ENCODE results near the gene ZNF280A.
"Not testable (repeated sequence)": the region's sequence is repeated elsewhere in the genome, so short reads cannot be mapped to it uniquely, and the experiment has no call there.

Gene ZNF280A

DNA sequence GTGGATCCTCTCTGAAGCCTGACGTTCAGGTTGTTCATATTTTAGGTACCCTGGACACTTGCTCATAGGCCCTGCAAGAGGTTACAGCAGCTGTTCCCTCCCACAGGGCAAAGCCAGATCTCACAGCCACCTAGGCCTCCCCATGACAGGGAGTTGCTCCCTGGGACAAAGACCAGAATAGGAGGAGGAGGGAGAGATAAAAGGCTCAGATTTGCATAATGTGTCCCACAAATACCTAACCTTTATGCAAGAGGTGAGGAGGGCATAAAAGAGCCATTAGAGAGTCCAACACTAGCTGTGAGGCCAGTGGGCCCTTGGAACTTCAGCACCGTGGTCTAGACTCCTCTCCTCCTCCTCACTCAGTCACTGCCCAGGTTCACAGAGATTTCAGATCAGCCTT is 45.3 kb downstream of the ZNF280A start:
- Histone ChIP-seq H3K27ac (no peak overlapping the region), H3K4me1 (peaks cover 10% of the 10 kb centered on the region), H3K36me3 (no peaks in the 10 kb centered on the region), H3K4me2 (no peak overlapping the region), H3K9me3 (peaks cover 11% of the 10 kb centered on the region), H3K9ac (no peak overlapping the region), H3K4me3 (no peak overlapping the region), H3K27me3 (no peaks in the 10 kb centered on the region), H4K20me1 (no peaks in the 10 kb centered on the region)
- TF ChIP-seq Cebpa-rat (IDR thresholded peaks at IDR 0.05): no peak

- H3K4me3 ChIP-seq, H3K36me3 ChIP-seq, H3K9ac ChIP-seq, H3K4me1 ChIP-seq, H3K4me2 ChIP-seq, H4K20me1 ChIP-seq, H3K27ac ChIP-seq, H3K27me3 ChIP-seq: not testable (repeated sequence)
- peaks cover 42% of the 10 kb centered on the region for H3K9me3 ChIP-seq
These were observed 49.0 kb downstream of the ZNF280A start for GRCh38 chr22:22471104-22471503.

DNA sequence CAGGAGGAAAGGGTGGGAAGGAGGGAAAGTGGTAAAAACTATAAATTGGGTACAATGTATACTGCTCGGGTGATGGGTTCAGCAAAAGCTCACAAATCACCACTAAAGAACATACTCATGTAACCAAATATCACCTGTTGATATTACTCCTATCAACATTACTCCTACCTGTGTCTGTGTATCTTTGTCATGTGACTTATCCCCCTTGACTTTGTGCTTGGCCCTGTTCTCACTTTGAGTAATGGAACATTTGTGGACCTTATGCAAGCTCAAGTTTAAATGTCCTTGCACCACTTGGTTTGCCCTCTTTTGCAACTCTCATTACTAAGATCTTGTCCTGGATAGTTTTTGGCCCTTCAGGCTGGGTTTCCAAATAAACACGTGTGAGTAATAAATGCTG is 50.5 kb downstream of the ZNF280A start:
- no peak for TF ChIP-seq Cebpa-rat (IDR thresholded peaks at IDR 0.05)
- Histone ChIP-seq H3K9me3 (peaks cover 42% of the 10 kb centered on the region), H3K27ac (no peak overlapping the region), H3K27me3 (no peaks in the 10 kb centered on the region), H3K4me3 (no peak overlapping the region), H4K20me1 (no peaks in the 10 kb centered on the region), H3K36me3 (peaks cover 3% of the 10 kb centered on the region; the same call in 1 of the 2 replicates), H3K9ac (no peak overlapping the region), H3K4me1 (no peaks in the 10 kb centered on the region), H3K4me2 (no peak overlapping the region)

- H3K4me3 ChIP-seq, H3K36me3 ChIP-seq, H4K20me1 ChIP-seq, H3K27me3 ChIP-seq, H3K4me2 ChIP-seq, H3K4me1 ChIP-seq, H3K9ac ChIP-seq, H3K27ac ChIP-seq: not testable (repeated sequence)
- peaks cover 42% of the 10 kb centered on the region for H3K9me3 ChIP-seq
These were observed 51.1 kb downstream of the ZNF280A start for GRCh38 chr22:22468794-22469469.

DNA sequence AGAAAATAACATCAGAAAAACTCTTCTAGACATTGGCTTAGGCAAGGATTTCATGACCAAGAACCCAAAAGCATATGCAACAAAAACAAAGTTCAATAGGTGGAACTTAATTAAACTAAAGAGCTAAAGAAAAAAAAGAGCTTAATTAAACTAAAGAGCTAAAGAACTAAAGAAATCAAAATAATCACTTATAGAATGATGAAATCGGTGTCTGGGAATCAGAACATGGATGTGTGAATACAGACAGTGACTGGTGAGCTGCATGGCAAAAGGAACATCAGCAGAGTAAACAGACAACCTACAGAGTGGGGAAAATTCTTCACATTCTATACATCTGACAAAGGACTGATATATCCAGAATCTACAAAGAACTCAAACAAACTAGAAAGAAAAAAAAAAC is 53.0 kb downstream of the ZNF280A start:
- Histone ChIP-seq H3K27me3 (no peaks in the 10 kb centered on the region), H3K4me2 (no peak overlapping the region), H3K36me3 (peaks cover 3% of the 10 kb centered on the region; the same call in 1 of the 2 replicates), H3K27ac (no peak overlapping the region), H3K4me3 (no peak overlapping the region), H3K9ac (no peak overlapping the region), H3K4me1 (peaks cover 19% of the 10 kb centered on the region), H4K20me1 (no peaks in the 10 kb centered on the region), H3K9me3 (peaks cover 40% of the 10 kb centered on the region)
- TF ChIP-seq Cebpa-rat (IDR thresholded peaks at IDR 0.05): no peak

DNA sequence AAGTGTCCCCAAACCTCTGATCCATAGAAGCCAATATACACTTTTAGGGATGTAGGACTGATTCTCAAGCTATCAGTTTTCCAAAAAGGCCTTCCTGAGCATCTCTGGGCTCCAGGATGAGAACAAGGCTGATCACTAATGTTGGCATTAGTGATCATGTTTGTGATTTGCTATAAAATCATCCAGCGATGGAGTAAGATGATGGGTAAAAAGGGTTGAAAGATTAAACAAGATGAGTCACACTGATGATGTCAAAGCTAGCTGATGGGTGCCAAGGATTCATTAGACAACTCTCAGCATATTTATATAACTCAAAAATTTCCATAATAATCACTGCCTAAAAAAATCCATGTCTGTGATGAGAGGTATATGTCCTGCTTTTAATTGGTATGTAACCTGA is 54.3 kb downstream of the ZNF280A start:
- H3K4me3 ChIP-seq: no peak overlapping the region
- peaks cover 3% of the 10 kb centered on the region; the same call in 1 of the 2 replicates for H3K36me3 ChIP-seq
- no peak overlapping the region for H3K4me2 ChIP-seq
- peaks cover 39% of the 10 kb centered on the region for H3K9me3 ChIP-seq
- peaks cover 20% of the 10 kb centered on the region for H3K4me1 ChIP-seq
- no peak overlapping the region for H3K9ac ChIP-seq
- H4K20me1 ChIP-seq: no peaks in the 10 kb centered on the region
- TF ChIP-seq Cebpa-rat (IDR thresholded peaks at IDR 0.05): no peak
- H3K27me3 ChIP-seq: no peaks in the 10 kb centered on the region
- no peak overlapping the region for H3K27ac ChIP-seq

- Histone ChIP-seq H3K9ac (no peak overlapping the region), H3K4me1 (peaks cover 20% of the 10 kb centered on the region), H3K27ac (no peak overlapping the region), H3K4me2 (no peak overlapping the region), H3K36me3 (peaks cover 3% of the 10 kb centered on the region; the same call in 1 of the 2 replicates), H4K20me1 (no peaks in the 10 kb centered on the region), H3K4me3 (no peak overlapping the region), H3K27me3 (no peaks in the 10 kb centered on the region), H3K9me3 (peaks cover 41% of the 10 kb centered on the region)
- no peak for TF ChIP-seq Cebpa-rat (IDR thresholded peaks at IDR 0.05)
These were observed 54.9 kb downstream of the ZNF280A start for GRCh38 chr22:22465094-22465602.

DNA sequence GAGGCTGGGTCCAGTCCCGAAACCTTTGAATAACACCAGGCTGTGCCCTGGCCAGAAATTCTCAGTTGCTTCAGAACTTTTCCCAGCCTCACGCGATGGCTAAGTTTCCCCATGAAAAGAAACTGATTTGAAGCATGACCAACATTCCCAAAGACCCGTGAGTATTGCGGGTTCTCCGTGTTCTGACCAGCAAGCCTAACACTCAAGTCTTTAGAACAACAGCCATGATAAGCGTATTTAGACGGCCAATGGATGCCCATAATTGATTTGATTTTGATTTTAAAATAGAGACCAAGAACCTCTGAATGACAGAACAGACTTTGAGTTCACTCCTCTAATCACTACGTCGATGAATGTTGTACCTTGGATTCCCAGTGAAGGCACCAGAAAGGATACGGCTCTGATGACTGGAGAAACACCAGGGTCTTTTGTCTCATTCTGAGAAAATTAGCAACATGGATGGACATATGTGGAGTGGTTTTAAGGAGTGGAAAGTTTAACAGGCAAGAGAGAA is 55.5 kb downstream of the ZNF280A start:
- no peaks in the 10 kb centered on the region for H4K20me1 ChIP-seq
- TF ChIP-seq Cebpa-rat (IDR thresholded peaks at IDR 0.05): no peak
- H3K27me3 ChIP-seq: no peaks in the 10 kb centered on the region
- peaks cover 3% of the 10 kb centered on the region; the same call in 1 of the 2 replicates for H3K36me3 ChIP-seq
- no peak overlapping the region for H3K4me2 ChIP-seq
- peaks cover 20% of the 10 kb centered on the region for H3K4me1 ChIP-seq
- no peak overlapping the region for H3K9ac ChIP-seq
- H3K27ac ChIP-seq: no peak overlapping the region
- no peak overlapping the region for H3K4me3 ChIP-seq
- peaks cover 41% of the 10 kb centered on the region for H3K9me3 ChIP-seq

DNA sequence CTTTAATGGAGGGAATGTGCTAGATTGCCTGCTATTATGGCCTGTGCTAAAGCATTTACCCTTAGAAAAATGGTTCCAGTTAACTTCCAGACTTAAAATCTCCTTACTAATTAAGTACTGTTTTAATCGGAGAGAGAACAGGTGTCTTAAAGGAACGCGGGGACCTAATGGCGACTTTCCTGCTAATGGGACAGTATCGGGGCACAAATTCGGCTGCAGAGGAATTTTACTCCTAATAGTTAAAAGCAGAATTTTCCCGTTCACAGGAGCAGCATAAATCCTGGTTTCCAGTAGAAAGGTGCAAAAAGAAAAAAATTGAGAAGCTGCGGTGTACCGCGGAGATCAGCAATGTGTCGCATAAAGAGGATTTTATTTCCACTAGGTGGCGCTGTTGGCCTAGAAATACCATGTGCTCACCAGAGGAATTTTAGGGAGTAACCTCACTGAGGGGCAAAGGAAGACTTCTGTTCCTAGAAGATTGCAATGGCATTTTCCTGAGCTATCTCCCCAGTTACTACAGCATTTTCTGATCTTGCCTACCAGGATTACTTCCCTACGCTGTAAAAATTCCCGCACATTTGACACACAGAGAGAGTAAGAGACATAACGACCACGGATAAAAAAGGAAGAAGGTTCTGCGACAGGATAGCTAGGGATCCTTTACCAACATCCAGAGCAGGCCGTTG is 56.1 kb downstream of the ZNF280A start:
- H3K27ac ChIP-seq: no peak overlapping the region
- H4K20me1 ChIP-seq: no peaks in the 10 kb centered on the region
- no peak overlapping the region for H3K4me3 ChIP-seq
- no peak overlapping the region for H3K9ac ChIP-seq
- H3K4me2 ChIP-seq: peak overlapping the region; percentile 36
- H3K9me3 ChIP-seq: peaks cover 41% of the 10 kb centered on the region
- H3K27me3 ChIP-seq: no peaks in the 10 kb centered on the region
- peaks cover 20% of the 10 kb centered on the region for H3K4me1 ChIP-seq
- no peaks in the 10 kb centered on the region for H3K36me3 ChIP-seq
- no peak for TF ChIP-seq Cebpa-rat (IDR thresholded peaks at IDR 0.05)
